BE2C (cell line): ENCODE measurements around the gene SMIM31.

Experiments
- DNase-seq: peaks from one replicate; pipeline ENCODE4 v3.0.0-alpha.2; 2020
- H3K27me3 ChIP-seq: fragments of 250-450 bp; sonication (Bioruptor Pico); 2 replicates; pipeline ENCODE4 v1.5.1; 2020; ENCODE audit warnings: mild to moderate bottlenecking
- H3K36me3 ChIP-seq: fragments of 250-450 bp; sonication (Bioruptor Pico); 2 replicates; pipeline ENCODE4 v1.5.1; 2020; ENCODE audit warnings: mild to moderate bottlenecking
- H3K4me1 ChIP-seq: fragments of 250-450 bp; sonication (Bioruptor Pico); 2 replicates; pipeline ENCODE4 v1.5.1; 2020
- H3K4me3 ChIP-seq: 2 replicates; pipeline ENCODE4 v1.5.1; 2011; ENCODE audit warnings: low read depth, low read length
- H3K9me3 ChIP-seq: fragments of 250-450 bp; sonication (Bioruptor Pico); 2 replicates; pipeline ENCODE4 v1.5.1; 2020
- CTCF ChIP-seq: IDR thresholded peaks from 2 replicates; pipeline ENCODE4 v1.5.1; 2012; ENCODE audit warnings: mild to moderate bottlenecking, low read depth, low read length

Gene SMIM31

GRCh38 chr4:164807611-164808010 is 53.7 kb downstream of the SMIM31 start:
- no peak overlapping the region for H3K4me3 ChIP-seq
- H3K9me3 ChIP-seq, result no peaks in the 10 kb centered on the region
- no peaks in the 10 kb centered on the region for H3K27me3 ChIP-seq
- H3K4me1 ChIP-seq, result no peaks in the 10 kb centered on the region
- no peaks in the 10 kb centered on the region for H3K36me3 ChIP-seq
- no peak for TF ChIP-seq CTCF
- DNase-seq, result no peak

- H3K27me3 ChIP-seq, result no peaks in the 10 kb centered on the region
- DNase-seq, result no peak
- H3K4me3 ChIP-seq, result no peak overlapping the region
- TF ChIP-seq CTCF, result no peak
- H3K9me3 ChIP-seq, result no peaks in the 10 kb centered on the region
- no peaks in the 10 kb centered on the region for H3K4me1 ChIP-seq
- no peaks in the 10 kb centered on the region for H3K36me3 ChIP-seq
Measured at GRCh38 chr4:164813554-164813953, 59.6 kb downstream of the SMIM31 start.

GRCh38 chr4:164815711-164816110 is 61.8 kb downstream of the SMIM31 start:
- no peaks in the 10 kb centered on the region for H3K9me3 ChIP-seq
- no peak for TF ChIP-seq CTCF
- no peak overlapping the region for H3K4me3 ChIP-seq
- no peaks in the 10 kb centered on the region for H3K27me3 ChIP-seq
- no peaks in the 10 kb centered on the region for H3K4me1 ChIP-seq
- H3K36me3 ChIP-seq, result no peaks in the 10 kb centered on the region
- DNase-seq, result no peak

GRCh38 chr4:164819366-164819765 is 65.4 kb downstream of the SMIM31 start:
- Histone ChIP-seq H3K36me3 (no peaks in the 10 kb centered on the region), H3K4me3 (no peak overlapping the region), H3K9me3 (no peaks in the 10 kb centered on the region), H3K27me3 (no peaks in the 10 kb centered on the region), H3K4me1 (no peaks in the 10 kb centered on the region)
- TF ChIP-seq CTCF, result no peak
- DNase-seq, result no peak

GRCh38 chr4:164821711-164822110 is 67.8 kb downstream of the SMIM31 start:
- DNase-seq, result no peak
- H3K9me3 ChIP-seq, result no peaks in the 10 kb centered on the region
- no peaks in the 10 kb centered on the region for H3K27me3 ChIP-seq
- no peaks in the 10 kb centered on the region for H3K4me1 ChIP-seq
- H3K4me3 ChIP-seq, result no peak overlapping the region
- no peak for TF ChIP-seq CTCF
- H3K36me3 ChIP-seq, result no peaks in the 10 kb centered on the region

- no peaks in the 10 kb centered on the region for H3K4me1 ChIP-seq
- no peak for TF ChIP-seq CTCF
- H3K4me3 ChIP-seq, result no peak overlapping the region
- H3K9me3 ChIP-seq, result no peaks in the 10 kb centered on the region
- no peaks in the 10 kb centered on the region for H3K36me3 ChIP-seq
- DNase-seq, result no peak
- H3K27me3 ChIP-seq, result no peaks in the 10 kb centered on the region
Measured at GRCh38 chr4:164824581-164824980, 70.7 kb downstream of the SMIM31 start.
